HG03457 (cell line): ENCODE data around the gene GPR107.

Experiments
- ATAC-seq: cut with Tn5 transposase; IDR thresholded peaks from one replicate; pipeline ENCODE4 v1.9.1; 2021; ENCODE audit warnings: moderate number of reproducible peaks; ENCODE audit not compliant: unreplicated experiment

GPR107 gene

GRCh38 chr9:130027533-130028365, 26.0 kb upstream of the GPR107 start:
- ATAC-seq = no peak

GRCh38 chr9:130028493-130029222, 25.0 kb upstream of the GPR107 start:
- ATAC-seq = no peak

- ATAC-seq = no peak
Observed at GRCh38 chr9:130029223-130029973, 24.3 kb upstream of the GPR107 start.

- no peak for ATAC-seq
Observed at GRCh38 chr9:130030651-130031127, 23.0 kb upstream of the GPR107 start.

- no peak for ATAC-seq
Observed at GRCh38 chr9:130034570-130034969, 19.1 kb upstream of the GPR107 start.

- no peak for ATAC-seq
Observed at GRCh38 chr9:130036099-130036498, 17.6 kb upstream of the GPR107 start.

GRCh38 chr9:130039528-130040147, 14.1 kb upstream of the GPR107 start:
- ATAC-seq = no peak

GRCh38 chr9:130040984-130041647, 12.6 kb upstream of the GPR107 start:
- ATAC-seq = no peak

- no peak for ATAC-seq
Observed at GRCh38 chr9:130041648-130042405, 11.9 kb upstream of the GPR107 start.

- ATAC-seq = no peak
Observed at GRCh38 chr9:130042406-130042884, 11.3 kb upstream of the GPR107 start.

- ATAC-seq = no peak
Observed at GRCh38 chr9:130042885-130043653, 10.6 kb upstream of the GPR107 start, which contains the start of gene FNBP1. Gene FNBP1 (minus strand): TSS chr9:130043189. CDS start chr9:130042975, 214 bp downstream.

GRCh38 chr9:130043654-130044623, 9.8 kb upstream of the GPR107 start:
- no peak for ATAC-seq

- ATAC-seq = no peak
Observed at GRCh38 chr9:130045725-130046450, 7.8 kb upstream of the GPR107 start.

- no peak for ATAC-seq
Observed at GRCh38 chr9:130049431-130050210, 4.1 kb upstream of the GPR107 start.

GRCh38 chr9:130050462-130050861, 3.2 kb upstream of the GPR107 start:
- no peak for ATAC-seq

GRCh38 chr9:130051855-130052254, 1.9 kb upstream of the GPR107 start:
- ATAC-seq = no peak
